LHCN-M2 (cell line): ENCODE data around the gene DNAJC12. TPM values are rescaled to one million over a fixed set of nuclear protein-coding genes. Genes with fewer than 3 reads are reported as not detected.
"Not testable (repeated sequence)": the region's sequence is repeated elsewhere in the genome, so short reads cannot be mapped to it uniquely, and the experiment has no call there.

ENCODE experiments used
- DNase-seq: peaks from one replicate; pipeline ENCODE4 v3.0.0-alpha.2; 2012; ENCODE audit warnings: low read depth
- polyA plus RNA-seq: library from polyadenylated mRNA; unstranded; fragments of >200 nt; gene quantifications from one replicate; pipeline ENCODE4 v1.2.1, GENCODE V29; 2012; ENCODE audit warnings: missing spikeins
- total RNA-seq: library from RNA; depleted of rRNA; stranded (reverse); fragments of >200 nt; gene quantifications from 2 replicates; pipeline ENCODE4 v1.2.3, GENCODE V29; 2014; rRNA removed

DNAJC12 gene
- 6.9 and 9.4 TPM in 2 replicates for total RNA-seq
- 1.4 TPM for polyA plus RNA-seq

DNA sequence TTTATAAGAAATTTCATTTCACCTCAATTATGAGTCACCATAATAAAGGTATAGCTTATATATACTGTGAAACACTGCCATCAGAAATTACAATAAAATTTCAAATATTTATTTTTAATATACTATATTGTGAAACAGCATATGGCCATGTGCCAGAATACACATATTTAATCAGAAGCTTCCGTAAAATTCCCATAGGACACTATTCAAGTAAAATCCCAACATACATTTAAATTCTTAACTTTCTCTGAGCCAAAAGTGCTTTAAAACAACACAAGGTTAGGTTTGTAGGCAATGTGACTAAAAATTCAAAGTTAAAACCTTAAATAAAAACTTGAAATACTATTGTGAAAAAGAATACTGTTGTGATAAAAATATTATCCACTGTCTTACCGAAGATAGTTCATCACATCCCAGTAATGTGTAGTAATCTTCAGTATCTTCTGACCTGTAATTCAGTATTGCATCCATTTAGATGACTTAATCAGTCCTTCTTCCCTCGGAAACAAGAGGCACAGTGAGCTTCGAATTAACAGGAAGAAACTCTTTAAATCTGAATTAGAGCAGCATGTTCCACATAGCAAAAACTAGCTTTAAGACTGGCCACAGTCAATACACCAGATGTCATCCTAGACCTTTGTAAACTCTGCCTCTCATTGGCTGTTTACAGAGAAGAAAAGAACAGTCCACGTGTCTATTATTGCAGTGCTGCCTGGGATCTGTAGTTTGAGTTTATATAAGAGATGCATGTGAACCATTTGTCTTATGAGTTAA is at the start of gene DNAJC12:
Gene DNAJC12 (minus strand): TSS at position 648 of the 774 bp plus-strand sequence. CDS start 177 bp downstream, at position 471.
- peak; percentile 81 for DNase-seq

- peak; percentile 79 for DNase-seq
Measured at GRCh38 chr10:67884842-67885670, 47.1 kb upstream of the DNAJC12 start.

- DNase-seq = peak; percentile 90
Measured at GRCh38 chr10:67884313-67884841, 46.4 kb upstream of the DNAJC12 start, which contains the start of gene SIRT1. Gene SIRT1 (plus strand): TSS chr10:67884656. CDS start chr10:67884722, 66 bp downstream.

DNA sequence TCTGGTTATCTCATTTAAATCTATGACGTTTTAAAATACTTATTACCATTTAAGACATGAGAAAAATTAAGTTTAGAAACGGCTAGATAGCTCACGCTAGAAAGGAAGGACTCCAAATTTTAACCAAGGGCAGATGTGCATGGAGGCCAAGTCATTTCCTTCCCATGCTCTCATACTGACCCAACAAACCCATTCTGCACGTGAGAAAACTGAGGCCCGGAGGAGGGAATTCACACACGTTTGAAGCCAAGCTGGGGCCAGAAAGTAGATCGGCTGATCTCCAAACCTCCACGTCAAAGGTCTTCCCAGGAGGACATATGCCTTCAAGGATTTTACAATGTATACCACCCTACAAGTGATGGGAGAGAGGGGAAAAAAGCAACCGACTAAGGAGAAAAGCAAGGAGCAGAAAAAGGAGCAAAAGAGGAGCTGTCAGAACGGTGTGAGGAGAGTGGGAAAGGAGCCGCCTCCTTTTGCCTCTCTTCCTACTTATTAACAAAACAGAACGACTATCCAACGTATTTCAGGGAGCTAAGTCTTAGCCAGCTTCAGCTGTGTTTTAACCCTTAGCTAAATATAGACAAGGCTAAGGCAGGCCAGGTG is 45.8 kb upstream of the DNAJC12 start:
- DNase-seq = no peak

DNA sequence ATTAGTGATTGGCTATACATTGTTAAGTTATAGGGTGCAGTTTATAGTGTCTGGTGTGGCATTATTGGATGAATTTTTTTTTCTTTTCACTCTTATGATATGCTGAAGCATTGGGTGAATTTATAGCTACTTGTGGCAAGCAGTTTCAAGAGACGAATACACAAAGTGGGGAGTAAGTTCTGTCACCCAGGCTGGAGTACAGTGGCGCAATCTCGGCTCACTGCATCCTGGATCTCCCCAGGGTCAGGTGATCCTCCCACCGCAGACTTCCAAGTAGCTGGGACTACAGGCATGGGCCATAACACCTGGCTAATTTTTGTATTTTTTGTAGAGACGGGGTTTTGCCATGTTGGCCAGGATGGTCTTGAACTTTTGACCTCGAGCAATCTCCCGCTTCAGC is 40.1 kb upstream of the DNAJC12 start:
- no peak for DNase-seq

- DNase-seq = not testable (repeated sequence)
Measured at GRCh38 chr10:67877421-67877820, 39.4 kb upstream of the DNAJC12 start.

GRCh38 chr10:67875340-67876238 is 37.6 kb upstream of the DNAJC12 start:
- no peak for DNase-seq

DNA sequence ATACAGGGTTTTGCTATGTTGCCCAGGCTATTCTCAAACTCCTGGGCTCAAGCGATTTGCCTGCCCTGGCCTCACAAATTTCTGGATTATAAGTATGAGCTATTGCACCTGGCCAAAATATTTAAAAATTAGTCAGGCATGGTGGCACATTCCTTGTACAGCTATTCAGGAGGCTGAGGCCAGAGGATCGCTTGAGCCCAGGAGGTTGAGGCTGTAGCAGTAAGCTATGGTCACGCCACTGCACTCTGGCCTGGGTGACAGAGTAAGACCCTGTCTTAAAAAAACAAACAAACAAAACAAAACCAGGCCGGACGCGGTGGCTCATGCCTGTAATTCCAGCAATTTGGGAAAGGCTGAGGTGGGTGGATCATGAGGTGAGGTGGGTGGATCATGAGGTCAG is 32.0 kb upstream of the DNAJC12 start:
- no peak for DNase-seq

- DNase-seq = no peak
Measured at GRCh38 chr10:67868132-67868531, 30.1 kb upstream of the DNAJC12 start.

DNA sequence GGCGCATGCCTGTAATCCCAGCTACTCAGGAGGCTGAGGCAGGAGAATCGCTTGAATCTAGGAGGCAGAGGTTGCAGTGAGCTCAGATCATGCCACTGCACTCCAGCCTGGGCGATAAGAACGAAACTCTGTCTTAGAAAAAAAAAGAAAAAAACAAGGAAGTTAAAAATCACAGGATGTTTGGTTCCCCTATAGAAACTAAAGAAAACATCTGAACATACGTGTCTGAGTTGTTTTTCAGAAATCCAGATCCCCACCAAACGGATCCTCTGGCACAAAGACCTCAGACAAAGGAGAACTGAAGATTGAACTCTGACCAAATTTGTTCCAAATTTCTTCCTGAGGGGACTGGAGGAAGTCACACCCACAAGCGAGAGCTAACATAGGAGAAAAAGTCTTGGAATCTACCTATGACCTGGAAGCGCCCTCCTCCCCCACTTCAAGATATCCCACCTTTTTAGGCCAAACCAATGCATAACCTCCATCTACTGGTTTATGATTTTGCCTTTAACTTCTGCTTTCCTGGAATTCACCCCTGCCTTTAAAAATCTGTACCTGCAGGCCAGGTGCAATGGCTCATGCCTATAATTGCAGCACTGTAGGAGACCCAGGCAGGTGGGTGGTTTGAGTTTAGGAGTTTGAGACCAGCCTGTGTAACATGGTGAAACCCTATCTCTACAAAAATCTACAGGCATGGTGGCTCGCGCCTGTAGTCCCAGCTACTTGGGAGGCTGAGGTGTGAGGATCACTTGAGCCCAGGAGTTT is 26.8 kb upstream of the DNAJC12 start:
- DNase-seq = no peak

GRCh38 chr10:67863094-67863493 is 25.1 kb upstream of the DNAJC12 start:
- no peak for DNase-seq

- no peak for DNase-seq
Measured at GRCh38 chr10:67861750-67862432, 23.9 kb upstream of the DNAJC12 start.

DNA sequence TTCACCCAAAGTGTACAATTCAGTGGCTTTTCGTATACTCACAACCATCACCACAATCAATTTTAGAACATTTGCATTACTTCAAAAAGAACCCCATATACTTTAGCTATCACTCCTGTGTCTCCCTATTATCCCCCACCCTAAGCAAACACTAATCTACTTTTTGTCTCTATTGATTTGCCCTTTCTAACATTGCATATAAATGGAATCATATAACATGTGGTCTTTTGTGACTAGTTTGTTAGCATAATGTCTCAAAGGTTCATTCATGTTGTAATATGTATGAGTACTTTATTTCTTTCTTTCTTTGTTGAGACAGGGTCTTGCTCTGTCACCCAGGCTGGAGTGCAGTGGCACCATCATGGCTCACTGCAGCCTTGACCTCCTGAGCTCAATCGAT is 21.0 kb upstream of the DNAJC12 start:
- DNase-seq = no peak

DNA sequence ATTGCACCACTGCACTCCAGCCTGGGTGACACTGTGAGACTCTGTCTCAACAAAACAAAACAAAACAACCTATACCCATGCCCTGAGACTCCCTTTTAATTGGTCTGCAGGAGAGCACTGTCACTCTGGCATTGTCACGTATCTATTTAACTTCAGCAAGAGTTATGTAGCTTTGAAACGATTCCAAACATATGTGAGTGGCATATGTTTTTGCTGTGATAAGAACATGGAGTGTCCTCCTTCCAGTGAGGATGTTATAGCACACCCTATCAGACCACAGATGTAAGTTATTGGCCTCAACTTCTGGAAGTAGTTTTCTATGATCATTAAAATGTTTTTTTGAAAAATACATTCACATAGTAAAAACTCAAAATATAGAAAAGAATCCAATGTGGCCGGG is 15.5 kb upstream of the DNAJC12 start:
- no peak for DNase-seq

DNA sequence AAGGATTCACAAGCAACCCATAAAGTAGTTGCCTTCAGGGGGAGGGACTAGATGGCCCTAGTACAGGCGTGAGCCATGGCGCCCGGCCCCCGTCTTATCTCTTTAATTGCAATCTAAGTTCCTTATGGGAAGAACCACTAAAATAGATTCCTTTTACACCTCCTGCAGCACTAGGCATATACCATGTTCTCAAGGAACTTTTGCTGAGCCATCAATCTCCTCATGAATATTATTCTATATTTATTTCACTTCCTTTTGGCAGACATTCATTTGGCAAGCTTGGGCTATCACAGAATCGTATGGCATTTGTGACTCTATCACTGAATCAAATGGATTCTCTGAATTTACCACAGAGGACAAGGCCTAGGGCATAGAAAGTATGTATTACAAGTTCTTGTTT is 14.8 kb upstream of the DNAJC12 start:
- DNase-seq = no peak

DNA sequence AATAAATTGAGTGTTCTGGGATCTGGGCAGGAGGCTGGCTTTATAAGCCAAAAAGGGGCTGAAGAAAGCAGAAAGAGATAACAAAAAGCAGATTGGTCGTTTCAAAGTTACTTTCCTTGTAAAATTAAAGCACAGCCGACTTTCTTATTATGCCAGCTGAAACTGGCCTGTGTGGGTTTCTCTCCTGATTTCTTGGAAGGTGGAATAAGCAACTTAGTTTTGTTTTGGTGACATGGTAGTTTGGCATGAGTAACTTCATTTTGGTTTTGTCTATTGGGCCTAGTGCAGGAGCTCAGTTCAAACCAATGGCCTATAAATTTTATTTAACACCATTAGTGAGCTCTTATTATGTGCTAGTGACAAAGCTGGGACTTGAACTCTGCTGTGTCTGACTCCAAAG is 13.2 kb upstream of the DNAJC12 start:
- DNase-seq = no peak

GRCh38 chr10:67849331-67850011 is 11.5 kb upstream of the DNAJC12 start:
- DNase-seq = peak; percentile 94

- DNase-seq = no peak
Measured at GRCh38 chr10:67843284-67843683, 5.3 kb upstream of the DNAJC12 start.

- no peak for DNase-seq
Measured at GRCh38 chr10:67841737-67842136, 3.7 kb upstream of the DNAJC12 start.
